ENCODE measurements around the gene ZNF618.

- TF ChIP-seq POLR2AphosphoS5 (IDR thresholded peaks at IDR 0.05; ENCODE audit: low read depth, low read length) (no peak), POLR2A (IDR thresholded peaks at IDR 0.05; ENCODE audit: low read depth, low read length) (no peak), TAF1 (IDR thresholded peaks at IDR 0.05; ENCODE audit: borderline replicate concordance, low read depth, low read length) (no peak)
Measured at GRCh38 chr9:113967380-113967779, 91.3 kb downstream of the ZNF618 start.

Measured in GM12892 (cell line).